Measurements from ENCODE around the gene AK4.

The AK4 gene

GRCh38 chr1:65172936-65173690, 25.1 kb downstream of the AK4 start:
- H3K27ac ChIP-seq = no peak overlapping the region
- TF ChIP-seq ZFX (IDR thresholded peaks at IDR 0.05; ENCODE audit: borderline replicate concordance) (no peak), CTCF (IDR thresholded peaks at IDR 0.05) (no peak)

GRCh38 chr1:65174585-65174984, 26.6 kb downstream of the AK4 start:
- no peak overlapping the region for H3K27ac ChIP-seq
- TF ChIP-seq ZFX (IDR thresholded peaks at IDR 0.05; ENCODE audit: borderline replicate concordance) (no peak), CTCF (IDR thresholded peaks at IDR 0.05) (no peak)

- TF ChIP-seq ZFX (IDR thresholded peaks at IDR 0.05; ENCODE audit: borderline replicate concordance) (no peak), CTCF (IDR thresholded peaks at IDR 0.05) (no peak)
- H3K27ac ChIP-seq = no peak overlapping the region
These were observed 27.4 kb downstream of the AK4 start for GRCh38 chr1:65175171-65176055.

GRCh38 chr1:65176056-65176450, 28.1 kb downstream of the AK4 start:
- H3K27ac ChIP-seq = no peak overlapping the region
- TF ChIP-seq CTCF (IDR thresholded peaks at IDR 0.05) = no peak

GRCh38 chr1:65176591-65176990, 28.6 kb downstream of the AK4 start:
- no peak overlapping the region for H3K27ac ChIP-seq
- TF ChIP-seq ZFX (IDR thresholded peaks at IDR 0.05; ENCODE audit: borderline replicate concordance) (no peak), CTCF (IDR thresholded peaks at IDR 0.05) (no peak)

- no peak overlapping the region for H3K27ac ChIP-seq
- TF ChIP-seq ZFX (IDR thresholded peaks at IDR 0.05; ENCODE audit: borderline replicate concordance) = no peak
- no peak for TF ChIP-seq CTCF (IDR thresholded peaks at IDR 0.05)
These were observed 29.5 kb downstream of the AK4 start for GRCh38 chr1:65177457-65177856.

GRCh38 chr1:65178235-65178634, 30.2 kb downstream of the AK4 start:
- TF ChIP-seq CTCF (IDR thresholded peaks at IDR 0.05) (no peak), ZFX (IDR thresholded peaks at IDR 0.05; ENCODE audit: borderline replicate concordance) (no peak)
- no peak overlapping the region for H3K27ac ChIP-seq

All from 22Rv1 (cell line).